ENCODE measurements around the gene HMHB1.

DNA sequence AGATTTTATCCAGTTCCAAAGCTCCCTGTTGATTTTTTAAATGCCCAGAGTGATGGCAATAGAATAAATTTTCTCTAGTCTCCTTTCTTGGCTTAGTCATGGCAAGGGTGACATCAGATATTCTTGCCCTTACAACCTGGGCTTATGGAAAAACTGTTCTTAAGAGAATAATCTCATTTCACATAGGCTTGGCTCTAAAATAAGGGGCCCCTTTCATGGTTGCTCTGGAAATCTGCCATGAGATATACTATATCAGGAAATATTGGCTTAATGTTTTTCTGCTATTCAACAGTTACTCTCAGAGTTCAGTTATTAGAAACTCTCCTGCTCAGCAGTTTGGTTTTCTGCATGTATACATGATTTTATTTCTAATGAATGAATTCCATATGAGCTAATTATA lies 7.8 kb downstream of the HMHB1 start:
- TF ChIP-seq EZH2 (IDR thresholded peaks at IDR 0.05; ENCODE audit: insufficient read depth, poor library complexity, severe bottlenecking) = no peak
- TF ChIP-seq EZH2phosphoT487 (IDR thresholded peaks at IDR 0.05; ENCODE audit: insufficient read depth, low read depth) = no peak
